Measurements from ENCODE around the gene ATP5F1B.

The ATP5F1B gene

GRCh38 chr12:56671608-56672007, 25.8 kb upstream of the ATP5F1B start:
- H3K27ac ChIP-seq: no peak overlapping the region
- no peak for DNase-seq (ENCODE audit: low spot score)
- TF ChIP-seq CTCF (conservative IDR thresholded peaks at IDR 0.05; ENCODE audit: low read depth): no peak
- POLR2A ChIA-PET (ENCODE audit: low non-redundant PET): no interaction called here
- CTCF ChIA-PET: interaction anchor here (0.7 kb wide), 1 partner anchor 628 kb away, joined by 5 read pairs; no protein-coding TSS in a partner anchor

- H3K27ac ChIP-seq: peak overlapping the region; percentile 46
- POLR2A ChIA-PET (ENCODE audit: low non-redundant PET): no interaction called here
- TF ChIP-seq CTCF (conservative IDR thresholded peaks at IDR 0.05; ENCODE audit: low read depth): no peak
- no peak for DNase-seq (ENCODE audit: low spot score)
- CTCF ChIA-PET: interaction anchor here (0.7 kb wide), 2 partner anchors 265 to 629 kb away, joined by 3 to 5 read pairs; no protein-coding TSS in a partner anchor
Observed at GRCh38 chr12:56670836-56671235, 25.1 kb upstream of the ATP5F1B start.

- peak overlapping the region; percentile 63 for H3K27ac ChIP-seq
- CTCF ChIA-PET: no interaction called here
- DNase-seq (ENCODE audit: low spot score): no peak
Observed at GRCh38 chr12:56668197-56668457, 22.3 kb upstream of the ATP5F1B start.

GRCh38 chr12:56661979-56662638, 16.3 kb upstream of the ATP5F1B start:
- CTCF ChIA-PET: interaction anchor here (0.6 to 0.9 kb wide), 4 partner anchors 17 to 79 kb away, joined by 3 to 10 read pairs (median 4); no protein-coding TSS in a partner anchor
- DNase-seq (ENCODE audit: low spot score): no peak
- no peak for TF ChIP-seq CTCF (conservative IDR thresholded peaks at IDR 0.05; ENCODE audit: low read depth)
- POLR2A ChIA-PET (ENCODE audit: low non-redundant PET): no interaction called here
- H3K27ac ChIP-seq: peak overlapping the region; percentile 40

More at GRCh38 chr12:56668197-56668457, 22.3 kb upstream of the ATP5F1B start:
- POLR2A ChIA-PET (ENCODE audit: low non-redundant PET): interaction anchor here (1.4 kb wide), 1 partner anchor 10 kb away, joined by 3 read pairs; no protein-coding TSS in a partner anchor
- no peak for TF ChIP-seq CTCF (conservative IDR thresholded peaks at IDR 0.05; ENCODE audit: low read depth)

GRCh38 chr12:56661560-56661959, 15.8 kb upstream of the ATP5F1B start:
- no peak for DNase-seq (ENCODE audit: low spot score)
- no peak overlapping the region for H3K27ac ChIP-seq
- no peak for TF ChIP-seq CTCF (conservative IDR thresholded peaks at IDR 0.05; ENCODE audit: low read depth)
- CTCF ChIA-PET: interaction anchor here (0.6 kb wide), 1 partner anchor 17 kb away, joined by 3 read pairs; no protein-coding TSS in a partner anchor
- POLR2A ChIA-PET (ENCODE audit: low non-redundant PET): no interaction called here

GRCh38 chr12:56658921-56659320, 13.1 kb upstream of the ATP5F1B start:
- no peak overlapping the region for H3K27ac ChIP-seq
- ChIA-PET POLR2A (ENCODE audit: low non-redundant PET) (interaction anchor here (0.7 kb wide), 1 partner anchor 13 kb away, joined by 8 read pairs; no protein-coding TSS in a partner anchor), CTCF (interaction anchor here (0.6 kb wide), 1 partner anchor 85 kb away, joined by 3 read pairs; no protein-coding TSS in a partner anchor)
- no peak for TF ChIP-seq CTCF (conservative IDR thresholded peaks at IDR 0.05; ENCODE audit: low read depth)
- DNase-seq (ENCODE audit: low spot score): no peak

All from RWPE1 (cell line).